Stimulated activated CD4-positive, alpha-beta T cell treated with anti-CD3 and anti-CD28 coated beads, Interleukin-1b, Interleukin-23, amount 100 ng/mL, for 24 hours (primary cell): ENCODE data around the gene NID1.
"Not testable (repeated sequence)": the region's sequence is repeated elsewhere in the genome, so short reads cannot be mapped to it uniquely, and the experiment has no call there.

ENCODE experiments used
- DNase-seq, 4 experiments: peaks; one replicate each; pipeline ENCODE4 v3.0.0-alpha.2; 2020; ENCODE audit warnings: low read depth in 4 of 4, low spot score in 1 of 4

NID1 gene

DNA sequence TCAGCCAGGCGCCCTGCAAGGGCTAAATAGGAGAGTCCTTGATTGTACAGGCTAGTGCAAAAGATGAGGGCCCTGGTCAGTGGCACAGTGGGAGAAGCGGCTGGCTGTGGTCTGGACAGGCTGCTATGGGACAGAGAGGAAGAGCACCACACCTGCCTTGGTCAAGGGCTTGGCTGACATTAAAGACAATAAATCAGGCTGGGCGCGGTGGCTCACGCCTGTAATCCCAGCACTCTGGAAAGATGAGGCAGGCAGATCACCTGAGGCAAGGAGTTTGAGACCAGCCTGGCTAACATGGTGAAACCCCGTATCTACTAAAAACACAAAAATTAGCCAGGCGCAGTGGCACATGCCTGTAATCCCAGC is 62.9 kb downstream of the NID1 start:
- DNase-seq = no peak

DNA sequence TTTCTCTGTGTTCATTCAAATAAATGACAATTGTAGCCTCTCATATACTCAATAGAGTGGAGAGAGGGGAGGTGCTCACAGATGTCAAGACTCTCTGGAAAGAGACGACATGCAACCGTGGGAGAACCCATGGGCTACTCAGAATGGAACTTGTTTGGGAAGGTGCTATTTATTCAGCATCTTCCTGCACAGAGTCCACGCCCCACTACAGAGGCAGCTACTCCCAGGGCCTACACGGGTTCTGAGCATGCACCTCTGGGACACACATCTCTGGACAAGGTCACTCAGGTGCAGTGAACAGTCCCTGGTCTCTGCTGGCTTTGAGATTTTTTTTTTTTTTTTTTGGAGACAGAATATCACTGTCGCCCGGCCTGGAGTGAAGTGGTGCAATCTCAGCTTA is 64.1 kb downstream of the NID1 start:
- no peak for DNase-seq

- peak; percentile 29 to 59 (median 40) for DNase-seq
Observed at GRCh38 chr1:235999259-235999925, 65.5 kb downstream of the NID1 start.

GRCh38 chr1:235998812-235999211 is 66.1 kb downstream of the NID1 start:
- peak in 1 of 4 experiments; percentile 16 for DNase-seq

- DNase-seq = no peak
Observed at GRCh38 chr1:235997931-235998330, 67.0 kb downstream of the NID1 start.

- DNase-seq = no peak
Observed at GRCh38 chr1:235997049-235997448, 67.8 kb downstream of the NID1 start.

- no peak for DNase-seq
Observed at GRCh38 chr1:235996048-235996785, 68.7 kb downstream of the NID1 start.

GRCh38 chr1:235995511-235995910 is 69.4 kb downstream of the NID1 start:
- DNase-seq = no peak

DNA sequence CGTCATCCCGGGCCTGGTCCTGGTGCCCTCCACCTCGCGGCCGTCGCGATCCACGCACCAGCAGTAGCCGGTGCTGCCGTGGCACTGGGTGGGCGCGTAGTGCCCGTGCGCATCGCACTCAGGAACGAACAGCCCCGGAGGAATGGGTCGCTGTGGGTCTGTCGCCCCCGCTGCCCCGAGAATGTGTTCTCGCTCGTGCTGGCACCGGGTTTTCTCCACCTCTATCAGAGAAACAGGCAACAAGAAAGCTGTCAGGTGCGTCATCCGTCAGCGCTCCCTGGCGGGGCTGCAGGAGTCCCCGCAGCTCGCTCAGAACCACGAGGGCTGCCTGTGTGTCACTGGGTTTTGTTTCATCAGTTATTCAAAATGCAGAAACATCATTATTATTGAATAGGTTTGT is 71.2 kb downstream of the NID1 start:
- DNase-seq = no peak

DNA sequence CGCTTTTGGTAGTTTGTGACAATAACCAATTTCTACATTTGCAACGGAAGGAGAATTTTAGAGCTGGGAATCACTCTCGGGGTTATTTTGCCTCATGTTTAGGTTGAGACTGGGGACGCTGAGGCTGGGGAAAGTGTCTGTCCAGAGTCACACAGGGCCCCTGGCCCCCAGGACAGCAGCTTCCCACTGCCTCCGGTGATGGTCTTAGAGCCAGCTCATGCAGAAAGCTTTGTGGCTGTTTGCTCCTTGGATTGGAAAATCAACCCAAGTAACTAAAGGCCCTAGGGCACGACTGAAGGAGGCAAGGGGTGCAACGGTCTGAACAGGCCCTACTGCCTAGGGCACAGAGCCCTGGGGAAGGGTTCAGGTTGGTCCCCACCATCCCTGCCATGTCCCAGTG is 72.0 kb downstream of the NID1 start:
- DNase-seq = no peak

DNA sequence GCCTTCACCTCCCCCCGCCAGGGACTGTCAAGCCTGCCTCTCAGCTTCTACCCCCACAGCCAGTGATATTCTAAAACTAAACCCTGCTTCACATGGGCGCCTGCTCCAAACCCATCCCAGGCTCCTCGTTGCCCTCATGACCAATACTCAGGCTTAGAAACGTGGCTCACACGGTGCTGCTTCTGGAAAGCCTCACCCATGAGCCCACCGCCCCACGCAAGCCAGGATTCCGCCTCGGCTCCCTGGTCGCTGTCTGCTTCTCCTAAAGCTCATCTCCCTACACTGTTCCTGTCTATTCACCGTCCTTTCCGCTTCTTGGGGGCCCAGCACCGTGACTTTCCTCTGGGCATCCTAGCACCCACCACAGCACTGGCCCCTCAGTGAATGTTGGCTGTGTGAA is 72.5 kb downstream of the NID1 start:
- DNase-seq = no peak

DNA sequence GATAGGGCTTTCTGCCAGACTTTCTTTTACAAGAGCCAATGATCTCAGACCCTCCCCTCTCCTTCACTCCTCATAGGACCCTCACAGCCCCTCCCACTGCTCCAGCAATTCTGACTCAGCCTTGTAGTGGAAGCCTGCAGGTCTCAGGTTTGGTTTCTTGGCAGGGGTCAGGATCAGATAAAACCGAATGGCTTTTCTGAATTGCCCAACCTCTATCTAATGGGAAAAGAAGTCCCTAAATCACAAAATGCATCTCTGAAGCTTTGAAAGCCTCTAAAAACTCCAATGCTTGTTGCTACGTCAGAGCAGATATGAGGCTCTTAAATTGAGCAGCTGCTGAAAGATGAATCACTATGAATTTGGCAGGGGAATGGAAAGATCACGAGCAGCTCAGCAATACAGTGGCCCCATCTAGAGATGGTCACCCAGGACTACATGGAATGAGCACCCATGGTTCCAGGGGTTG is 74.5 kb downstream of the NID1 start:
- no peak for DNase-seq

- DNase-seq = no peak
Observed at GRCh38 chr1:235989105-235989504, 75.8 kb downstream of the NID1 start.

DNA sequence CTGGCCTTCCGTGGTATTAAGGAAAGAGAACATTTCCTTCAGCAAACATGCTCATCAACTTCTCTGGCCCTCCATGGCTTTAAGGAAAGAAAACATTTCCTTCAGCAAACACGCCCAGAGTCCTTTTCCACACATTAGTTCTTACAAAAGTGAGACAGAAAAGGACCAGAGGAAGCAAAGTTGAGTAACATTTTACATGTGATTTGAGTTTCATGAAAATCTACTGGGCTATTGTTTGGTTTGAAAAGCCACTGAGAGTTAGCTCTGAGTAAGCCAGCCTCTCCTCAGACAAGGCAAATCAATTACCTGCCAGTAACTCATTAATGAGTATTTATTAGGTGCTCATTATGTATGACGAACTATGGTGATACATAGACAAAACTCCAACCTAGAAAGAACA is 78.0 kb downstream of the NID1 start:
- DNase-seq = no peak

- no peak for DNase-seq
Observed at GRCh38 chr1:235984041-235984825, 80.7 kb downstream of the NID1 start.

DNA sequence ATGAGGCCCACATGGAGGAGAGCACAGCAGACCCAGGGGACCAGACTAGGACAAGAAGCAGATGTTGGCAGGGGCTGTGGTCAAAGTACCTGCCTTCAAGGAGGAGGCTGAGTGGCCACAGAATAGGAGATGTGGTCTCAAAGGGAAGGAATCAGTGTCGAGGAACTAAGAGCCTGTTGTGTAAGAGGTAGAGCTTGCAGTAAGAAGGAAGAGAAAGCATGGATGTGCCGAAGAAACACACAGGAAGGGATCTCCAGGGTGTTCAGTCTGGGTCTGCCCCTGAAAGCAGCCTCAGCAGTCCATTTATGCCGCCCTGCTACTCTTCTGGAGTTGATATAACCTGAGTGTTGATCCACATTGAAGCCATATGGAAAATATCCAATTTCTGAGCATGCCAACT is 83.9 kb downstream of the NID1 start:
- DNase-seq = no peak

DNA sequence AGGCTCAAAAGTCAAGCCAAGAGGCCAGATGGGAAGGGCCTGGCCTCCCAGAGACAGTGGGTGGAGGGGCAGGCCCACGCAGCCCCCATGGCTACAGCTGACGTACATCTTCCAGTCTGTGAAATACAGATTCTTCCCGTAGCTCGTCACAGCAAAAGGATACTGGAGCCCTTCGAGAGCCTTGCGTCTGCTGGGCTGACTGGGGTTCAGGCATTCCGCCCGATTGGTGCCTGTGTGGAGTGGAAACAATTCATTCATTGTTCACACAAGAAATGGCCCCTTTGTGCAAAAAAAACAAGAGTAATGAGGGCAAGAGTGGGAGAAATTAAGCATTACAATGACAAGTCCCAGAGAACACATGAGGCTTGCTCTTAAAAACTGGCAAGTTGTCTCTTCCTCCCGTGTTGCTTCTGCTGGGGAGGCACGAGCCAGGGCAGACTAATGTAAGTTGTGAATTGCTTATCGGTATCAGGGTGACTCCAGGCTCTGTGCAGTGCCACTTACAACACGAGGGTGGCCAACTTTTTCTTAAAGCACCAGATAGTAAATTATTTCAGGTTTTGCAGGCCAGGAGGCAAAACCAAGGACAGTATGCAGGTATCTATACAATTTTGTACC is 85.1 kb downstream of the NID1 start:
- DNase-seq = no peak

DNA sequence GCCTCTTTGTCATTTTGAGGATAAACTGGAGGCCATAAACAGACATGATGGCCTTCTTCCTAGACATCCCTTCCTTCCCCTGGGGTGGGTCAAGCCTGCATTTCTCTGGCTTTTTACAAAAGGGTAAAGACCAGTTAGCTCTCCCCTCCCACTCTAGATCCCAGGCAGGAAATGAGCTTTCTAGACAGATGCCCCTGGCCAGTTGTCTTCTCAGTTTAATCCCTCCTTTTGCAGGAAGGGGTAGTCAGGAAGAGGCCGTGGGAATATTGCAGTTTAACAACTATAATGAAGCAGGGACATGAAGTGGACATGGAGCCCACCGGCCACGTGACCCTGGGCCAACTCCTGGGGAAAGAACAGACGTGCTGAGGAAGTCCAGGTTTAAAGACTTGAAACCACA is 85.7 kb downstream of the NID1 start:
- no peak for DNase-seq

DNA sequence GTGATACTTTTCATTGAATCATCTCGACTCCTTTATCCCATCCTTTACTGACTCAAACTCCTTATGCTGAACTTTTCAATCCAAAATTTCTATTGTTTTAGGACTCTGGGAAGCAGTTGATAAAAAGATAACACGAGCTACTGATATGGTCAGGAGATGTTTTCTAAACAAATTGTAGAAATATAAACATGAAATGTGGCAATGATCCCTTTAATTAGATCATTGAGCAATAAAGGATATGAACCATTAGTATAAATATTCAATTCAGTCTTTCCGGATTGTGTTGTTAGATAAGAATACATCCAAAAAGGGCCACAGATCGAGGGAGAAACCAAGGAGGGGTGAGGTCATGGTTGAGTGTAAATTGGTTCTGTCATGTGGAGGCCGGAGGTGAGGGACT is 88.4 kb downstream of the NID1 start:
- no peak for DNase-seq

GRCh38 chr1:235974616-235975015 is 90.3 kb downstream of the NID1 start:
- no peak for DNase-seq

DNA sequence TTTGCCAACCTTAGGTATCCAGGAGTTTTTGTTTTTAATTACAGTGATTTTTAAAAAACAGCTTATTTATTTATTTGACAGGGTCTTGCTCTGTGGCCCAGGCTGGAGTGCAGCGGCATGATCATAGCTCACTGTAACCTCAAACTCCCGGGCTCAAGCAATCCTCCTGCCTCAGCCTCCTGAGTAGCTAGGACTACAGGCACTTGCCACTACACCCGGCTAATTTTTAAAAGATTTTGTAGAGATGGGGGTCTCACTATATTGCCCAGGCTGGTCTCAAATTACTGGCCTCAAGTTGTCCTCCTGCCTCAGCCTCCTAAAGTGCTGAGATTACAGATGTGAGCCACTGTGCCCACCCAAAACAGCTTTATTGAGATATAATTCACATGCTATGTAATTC is 92.2 kb downstream of the NID1 start:
- DNase-seq = not testable (repeated sequence)

- no peak for DNase-seq
Observed at GRCh38 chr1:235972311-235972689, 92.6 kb downstream of the NID1 start.
